HL-60 (cell line): ENCODE data around the gene PDCD2L.
"Not testable (repeated sequence)": the region's sequence is repeated elsewhere in the genome, so short reads cannot be mapped to it uniquely, and the experiment has no call there.

Experiments used
- DNase-seq, 2 experiments: peaks; one replicate each; pipeline ENCODE4 v3.0.0-alpha.2; 2010 to 2020; ENCODE audit warnings: low read depth in 1 of 2, low spot score in 1 of 2
- H3K27ac ChIP-seq: fragments of 250-450 bp; sonication (Bioruptor Pico); replicated peaks from 2 replicates; pipeline ENCODE4 v1.5.1; 2020; ENCODE audit warnings: mild to moderate bottlenecking, moderate library complexity
- H3K27me3 ChIP-seq: fragments of 250-450 bp; sonication (Bioruptor Pico); 2 replicates; pipeline ENCODE4 v1.5.1; 2021; ENCODE audit warnings: mild to moderate bottlenecking, moderate library complexity; ENCODE audit not compliant: insufficient read depth, poor library complexity, severe bottlenecking
- H3K4me3 ChIP-seq: replicated peaks from 2 replicates; pipeline ENCODE4 v1.5.1; 2011; ENCODE audit warnings: mild to moderate bottlenecking, control low read depth, low read length; ENCODE audit not compliant: insufficient read depth
- CTCF ChIP-seq: IDR thresholded peaks from one replicate; pipeline ENCODE4 v1.5.1; 2011; ENCODE audit warnings: low read length, control low read depth, inconsistent platforms; ENCODE audit not compliant: insufficient read depth
- GABPA ChIP-seq: IDR thresholded peaks from 2 replicates; pipeline ENCODE4 v1.6.1; 2012; ENCODE audit warnings: low read depth
- POLR2AphosphoS5 ChIP-seq: IDR thresholded peaks from 2 replicates; pipeline ENCODE4 v1.6.1; 2012; ENCODE audit warnings: low read depth
- REST ChIP-seq: IDR thresholded peaks from 2 replicates; pipeline ENCODE4 v1.6.1; 2012; ENCODE audit warnings: low read depth; ENCODE audit not compliant: insufficient replicate concordance
- SPI1 ChIP-seq: IDR thresholded peaks from 2 replicates; pipeline ENCODE4 v1.6.1; 2012; ENCODE audit warnings: low read depth, mild to moderate bottlenecking, borderline replicate concordance

PDCD2L gene

GRCh38 chr19:34383599-34383998, 20.6 kb upstream of the PDCD2L start:
- DNase-seq: no peak
- no peak for TF ChIP-seq SPI1
- no peak for TF ChIP-seq POLR2AphosphoS5
- no peak for TF ChIP-seq REST
- TF ChIP-seq CTCF: no peak
- TF ChIP-seq GABPA: no peak
- Histone ChIP-seq H3K27ac (no peak overlapping the region), H3K27me3 (no peaks in the 10 kb centered on the region), H3K4me3 (no peak overlapping the region)

- H3K27ac ChIP-seq: no peak overlapping the region
- no peak for DNase-seq
- H3K4me3 ChIP-seq: no peak overlapping the region
- TF ChIP-seq GABPA (no peak), REST (no peak), SPI1 (no peak), CTCF (no peak), POLR2AphosphoS5 (no peak)
- H3K27me3 ChIP-seq: no peaks in the 10 kb centered on the region
These were observed 17.4 kb upstream of the PDCD2L start for GRCh38 chr19:34386645-34387445.

GRCh38 chr19:34387446-34387810, 16.8 kb upstream of the PDCD2L start:
- TF ChIP-seq CTCF (no peak), GABPA (no peak), POLR2AphosphoS5 (no peak), SPI1 (no peak), REST (no peak)
- Histone ChIP-seq H3K4me3 (no peak overlapping the region), H3K27me3 (no peaks in the 10 kb centered on the region), H3K27ac (no peak overlapping the region)
- no peak for DNase-seq

- not testable (repeated sequence) for DNase-seq, H3K27me3 ChIP-seq, H3K4me3 ChIP-seq, H3K27ac ChIP-seq
These were observed 15.5 kb upstream of the PDCD2L start for GRCh38 chr19:34388745-34389144.
